Peyer's patch (tissue), 4 donors: ENCODE measurements around the gene ANO4. TPM values are rescaled to one million over a fixed set of nuclear protein-coding genes. Genes with fewer than 3 reads are reported as not detected.

Experiments
- DNase-seq, 3 donors: peaks; one replicate each; pipeline ENCODE4 v3.0.0-alpha.2; 2017 to 2019
- H3K27ac ChIP-seq, 4 donors: fragments of 200-600 bp; sonication (generic); one replicate each; pipeline ENCODE4 v1.5.1; 2016 to 2019
- H3K27me3 ChIP-seq, 2 donors: fragments of 200-600 bp; sonication (generic); one replicate each; pipeline ENCODE4 v1.5.1; 2019
- H3K36me3 ChIP-seq, 3 donors: fragments of 200-600 bp; sonication (generic); one replicate each; pipeline ENCODE4 v1.5.1; 2016 to 2019
- H3K4me1 ChIP-seq, 4 donors: fragments of 200-600 bp; sonication (generic); one replicate each; pipeline ENCODE4 v1.5.1; 2016 to 2019
- H3K4me3 ChIP-seq, 4 donors: fragments of 200-600 bp; sonication (generic); 1 replicate in 3 of 4; 2 replicates in 1 of 4; pipeline ENCODE4 v1.5.1; 2016 to 2019; ENCODE audit warnings: mild to moderate bottlenecking in 1 of 4
- H3K9me3 ChIP-seq, 4 donors: fragments of 200-600 bp; sonication (generic); one replicate each; pipeline ENCODE4 v1.5.1; 2016 to 2019; ENCODE audit warnings: mild to moderate bottlenecking in 1 of 4
- CTCF ChIP-seq, 6 experiments: fragments of 450-650 bp in 4 of 6; fragments of 200-600 bp in 2 of 6; sonication (generic) in 1 of 6; IDR thresholded peaks; one replicate each; pipeline ENCODE4 v1.5.1; 2017 to 2019; ENCODE audit warnings: antibody characterized with exemption in 6 of 6, mild to moderate bottlenecking in 3 of 6, moderate library complexity in 1 of 6
- POLR2A ChIP-seq, 2 donors: fragments of 450-650 bp; IDR thresholded peaks; one replicate each; pipeline ENCODE4 v1.5.1; 2017; ENCODE audit warnings: antibody characterized with exemption in 2 of 2, mild to moderate bottlenecking in 2 of 2, moderate library complexity in 2 of 2
- total RNA-seq, 4 donors: library from RNA; depleted of rRNA; stranded (reverse); fragments of >200 nt; gene quantifications; one replicate each; pipeline ENCODE4 v1.1.0, GENCODE V29; 2016

ANO4 gene
- total RNA-seq, 4 donors from 2014 or later: 1.7 TPM; not detected in 3

- no peak for TF ChIP-seq CTCF (IDR thresholded peaks at IDR 0.05)
- TF ChIP-seq POLR2A (IDR thresholded peaks at IDR 0.05): no peak
- Histone ChIP-seq H3K9me3 (no peaks in the 10 kb centered on the region), H3K36me3 (no peaks in the 10 kb centered on the region), H3K27ac (no peak overlapping the region), H3K27me3 (no peaks in the 10 kb centered on the region), H3K4me1 (no peaks in the 10 kb centered on the region), H3K4me3 (no peak overlapping the region)
- DNase-seq: no peak
Observed at GRCh38 chr12:100942984-100943749, 148.6 kb downstream of the ANO4 start.

- no peak for DNase-seq
- Histone ChIP-seq H3K36me3 (no peaks in the 10 kb centered on the region), H3K27ac (no peak overlapping the region)
Observed at GRCh38 chr12:100951756-100952155, 157.2 kb downstream of the ANO4 start.

GRCh38 chr12:100953217-100953616 lies 158.6 kb downstream of the ANO4 start:
- H3K4me1 ChIP-seq: no peaks in the 10 kb centered on the region
- H3K27me3 ChIP-seq: no peaks in the 10 kb centered on the region
- no peak for DNase-seq
- H3K4me3 ChIP-seq: no peak overlapping the region
- H3K9me3 ChIP-seq: no peaks in the 10 kb centered on the region
- TF ChIP-seq CTCF (IDR thresholded peaks at IDR 0.05): no peak
- TF ChIP-seq POLR2A (IDR thresholded peaks at IDR 0.05): no peak
- no peaks in the 10 kb centered on the region for H3K36me3 ChIP-seq
- no peak overlapping the region for H3K27ac ChIP-seq

More at GRCh38 chr12:100951756-100952155, 157.2 kb downstream of the ANO4 start:
- TF ChIP-seq CTCF (IDR thresholded peaks at IDR 0.05) (peak in 3 of 6 experiments; percentile 4 to 9 (median 6)), POLR2A (IDR thresholded peaks at IDR 0.05) (no peak)
- H3K4me3 ChIP-seq: no peak overlapping the region
- H3K27me3 ChIP-seq: no peaks in the 10 kb centered on the region
- H3K9me3 ChIP-seq: no peaks in the 10 kb centered on the region
- no peaks in the 10 kb centered on the region for H3K4me1 ChIP-seq

GRCh38 chr12:100953677-100954076 lies 159.1 kb downstream of the ANO4 start:
- TF ChIP-seq POLR2A (IDR thresholded peaks at IDR 0.05) (no peak), CTCF (IDR thresholded peaks at IDR 0.05) (no peak)
- Histone ChIP-seq H3K27ac (no peak overlapping the region), H3K9me3 (no peaks in the 10 kb centered on the region), H3K4me1 (no peaks in the 10 kb centered on the region), H3K36me3 (no peaks in the 10 kb centered on the region), H3K4me3 (no peak overlapping the region), H3K27me3 (no peaks in the 10 kb centered on the region)
- DNase-seq: no peak

- no peak for TF ChIP-seq CTCF (IDR thresholded peaks at IDR 0.05)
- TF ChIP-seq POLR2A (IDR thresholded peaks at IDR 0.05): no peak
- DNase-seq: no peak
- Histone ChIP-seq H3K4me1 (no peaks in the 10 kb centered on the region), H3K27ac (no peak overlapping the region), H3K27me3 (no peaks in the 10 kb centered on the region), H3K4me3 (no peak overlapping the region), H3K9me3 (no peaks in the 10 kb centered on the region), H3K36me3 (no peaks in the 10 kb centered on the region)
Observed at GRCh38 chr12:100954118-100954517, 159.5 kb downstream of the ANO4 start.
